HG02938 (cell line): ENCODE results near the gene BRD2.
A peak's percentile ranks its signal among the peaks of the same experiment; 100 is the strongest.
"Not testable (repeated sequence)": the region's sequence is repeated elsewhere in the genome, so short reads cannot be mapped to it uniquely, and the experiment has no call there.

Source experiments
- ATAC-seq: cut with Tn5 transposase; IDR thresholded peaks from one replicate; pipeline ENCODE4 v1.9.1; 2021; ENCODE audit warnings: mild to moderate bottlenecking, moderate library complexity; ENCODE audit not compliant: unreplicated experiment

Gene BRD2

GRCh38 chr6:32968093-32968866, at the start of gene BRD2:
Gene BRD2 (plus strand): TSS chr6:32968594. CDS start chr6:32972899, 4,305 bp downstream.
- peak; percentile 22 for ATAC-seq

GRCh38 chr6:32920715-32921114, 47.7 kb upstream of the BRD2 start:
- no peak for ATAC-seq

- ATAC-seq: no peak
Measured at GRCh38 chr6:32922083-32922482, 46.3 kb upstream of the BRD2 start.

- ATAC-seq: no peak
Measured at GRCh38 chr6:32931211-32931610, 37.2 kb upstream of the BRD2 start.

GRCh38 chr6:32932132-32932868, 36.1 kb upstream of the BRD2 start:
- no peak for ATAC-seq

- no peak for ATAC-seq
Measured at GRCh38 chr6:32933661-32934085, 34.7 kb upstream of the BRD2 start.

- ATAC-seq: no peak
Measured at GRCh38 chr6:32935551-32936238, 32.7 kb upstream of the BRD2 start.

- no peak for ATAC-seq
Measured at GRCh38 chr6:32936239-32937152, 31.9 kb upstream of the BRD2 start.

GRCh38 chr6:32937230-32937633, 31.2 kb upstream of the BRD2 start:
- ATAC-seq: no peak

- ATAC-seq: no peak
Measured at GRCh38 chr6:32938494-32938893, 29.9 kb upstream of the BRD2 start.

- peak; percentile 48 for ATAC-seq
Measured at GRCh38 chr6:32940656-32941213, 27.7 kb upstream of the BRD2 start, which contains the start of gene HLA-DMB. Gene HLA-DMB (minus strand): TSS chr6:32941028. CDS start chr6:32940807, 221 bp downstream.

GRCh38 chr6:32941214-32941768, 27.1 kb upstream of the BRD2 start:
- ATAC-seq: peak; percentile 56

- not testable (repeated sequence) for ATAC-seq
Measured at GRCh38 chr6:32942555-32943123, 25.8 kb upstream of the BRD2 start.

- peak; percentile 40 for ATAC-seq
Measured at GRCh38 chr6:32943864-32944649, 24.3 kb upstream of the BRD2 start.

GRCh38 chr6:32945108-32945760, 23.2 kb upstream of the BRD2 start:
- ATAC-seq: no peak

GRCh38 chr6:32945953-32946352, 22.4 kb upstream of the BRD2 start:
- no peak for ATAC-seq

- ATAC-seq: no peak
Measured at GRCh38 chr6:32946893-32947292, 21.5 kb upstream of the BRD2 start.
